NCI-H2196 treated with DMSO at 0.1 percent for 48 hours (cell line): ENCODE measurements around the gene OR8K1.

Source experiments
- DNase-seq: peaks from one replicate; lab custom pipeline; 2025; ENCODE audit not compliant: unreplicated experiment; lab: John Stamatoyannopoulos, UW

OR8K1 gene

GRCh38 chr11:56345739-56346138 lies at the start of gene OR8K1:
Gene OR8K1 (plus strand): TSS chr11:56346039. CDS start chr11:56346039, 0 bp downstream.
- no peak for DNase-seq

DNA sequence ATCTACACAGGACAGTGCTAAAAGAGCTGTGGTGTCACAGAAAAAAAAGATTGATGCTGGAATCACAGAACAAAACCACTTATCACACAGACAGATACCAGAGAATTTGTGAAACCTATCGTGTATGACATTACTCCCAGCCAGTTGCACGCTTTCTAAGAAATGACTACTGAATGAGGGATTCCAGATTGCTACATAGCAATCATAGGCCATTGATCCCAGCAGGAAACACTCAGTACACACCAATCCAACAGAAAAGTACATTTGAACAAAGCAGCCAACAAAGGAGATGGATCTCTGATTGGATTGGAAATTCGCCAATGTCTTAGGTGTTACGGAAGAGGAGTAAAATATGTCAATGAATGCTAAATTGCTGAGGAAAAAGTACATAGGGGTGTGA lies 48.9 kb upstream of the OR8K1 start:
- DNase-seq: no peak

- no peak for DNase-seq
These were observed 38.0 kb upstream of the OR8K1 start for GRCh38 chr11:56307836-56308235.

GRCh38 chr11:56314844-56315243 lies 31.0 kb upstream of the OR8K1 start, which contains the start of gene OR8K3:
Gene OR8K3 (plus strand): TSS chr11:56315144. CDS start chr11:56318307, 3,163 bp downstream.
- DNase-seq: no peak

DNA sequence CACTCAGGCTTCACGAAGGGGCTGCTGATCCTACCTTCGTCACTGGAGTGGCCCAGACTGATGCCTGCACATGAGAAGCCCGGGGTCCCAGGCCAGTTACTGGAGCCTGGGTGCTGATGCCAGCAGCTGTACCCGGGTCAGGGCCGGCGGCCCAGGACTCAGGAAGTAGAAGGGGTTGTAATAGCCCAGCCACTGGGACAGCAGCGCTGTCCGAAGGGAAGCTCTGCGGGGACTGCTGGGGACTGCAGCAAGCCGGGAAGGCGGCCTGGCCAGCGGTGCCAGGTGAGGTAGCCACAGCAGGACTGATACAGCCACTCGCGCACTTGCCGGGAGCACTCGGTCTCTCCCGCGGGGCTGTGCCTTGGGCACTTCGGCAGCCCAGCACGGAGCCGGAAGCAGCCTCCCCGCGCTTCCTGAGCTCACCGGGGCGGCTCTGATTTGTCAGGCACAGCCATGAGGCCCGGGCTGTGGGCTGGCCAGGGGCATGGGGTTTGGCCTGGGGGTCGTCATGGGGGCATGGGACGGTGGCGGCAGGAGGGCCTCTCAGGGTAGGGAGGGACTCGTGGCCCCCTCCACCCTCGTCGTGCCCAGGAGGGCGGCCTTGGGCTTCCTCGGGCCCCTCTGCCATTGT lies 13.9 kb upstream of the OR8K1 start:
- DNase-seq: no peak

GRCh38 chr11:56333156-56333555 lies 12.7 kb upstream of the OR8K1 start:
- no peak for DNase-seq

DNA sequence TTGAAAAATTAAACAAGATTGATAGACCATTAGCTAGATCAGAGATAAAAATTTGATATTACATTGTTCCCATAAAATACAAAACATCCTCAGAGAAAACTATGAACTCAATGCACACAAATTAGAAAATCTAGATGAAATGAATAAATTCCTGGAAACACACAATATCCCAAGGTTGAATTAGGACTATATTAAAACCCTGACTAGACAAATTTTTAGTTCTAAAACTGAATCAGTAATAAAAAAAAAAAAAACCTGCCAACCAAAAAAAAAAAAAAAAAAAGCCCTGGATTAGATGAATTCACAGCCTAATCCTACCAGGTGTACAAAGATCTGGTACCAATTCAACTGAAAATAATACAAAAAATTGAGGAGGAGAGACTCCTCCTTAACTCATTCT lies 5.5 kb upstream of the OR8K1 start:
- DNase-seq: no peak

- DNase-seq: no peak
These were observed 8.2 kb downstream of the OR8K1 start, which contains the start of gene OR8J1 for GRCh38 chr11:56353991-56354390. Gene OR8J1 (plus strand): TSS chr11:56354291. CDS start chr11:56360247, 5,956 bp downstream.

DNA sequence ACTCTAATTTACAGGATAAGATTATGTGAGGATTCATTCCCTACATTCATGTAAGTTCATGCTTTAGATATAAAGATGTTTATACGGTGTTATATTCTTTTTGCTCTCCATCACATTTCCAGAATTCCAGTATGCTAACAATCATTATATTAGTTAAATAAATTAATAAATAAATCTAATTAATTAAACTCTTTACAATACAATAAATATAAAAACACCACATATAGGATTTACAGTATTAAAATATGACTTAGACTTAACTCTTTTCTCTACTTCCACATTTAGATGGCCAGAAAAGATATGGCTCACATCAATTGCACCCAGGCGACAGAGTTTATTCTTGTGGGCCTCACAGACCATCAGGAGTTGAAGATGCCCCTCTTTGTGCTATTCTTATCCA lies 29.5 kb downstream of the OR8K1 start, which contains the start of gene OR8U1:
Gene OR8U1 (plus strand): TSS at position 301 of the 400 bp plus-strand sequence. CDS start 0 bp downstream, at position 301.
- DNase-seq: no peak

- no peak for DNase-seq
These were observed 34.3 kb downstream of the OR8K1 start for GRCh38 chr11:56380120-56380519.

DNA sequence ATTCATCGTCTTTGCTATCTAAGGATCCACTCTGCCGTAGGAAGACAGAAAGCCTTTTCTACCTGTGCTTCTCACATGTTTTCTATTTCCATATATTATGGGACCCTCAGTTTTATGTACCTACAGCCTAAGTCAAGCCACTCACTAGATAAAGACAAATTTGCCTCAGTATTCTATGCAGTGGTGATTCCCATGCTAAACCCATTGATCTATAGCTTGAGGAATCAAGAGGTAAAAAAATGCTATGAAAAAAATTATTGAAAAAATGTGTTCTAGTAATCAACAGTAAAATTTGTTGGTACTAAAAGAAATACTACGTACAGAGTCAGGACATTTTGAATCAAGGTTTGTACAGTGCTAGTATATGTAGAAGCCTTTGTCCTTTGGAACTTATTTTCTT lies 48.5 kb downstream of the OR8K1 start:
- DNase-seq: no peak

GRCh38 chr11:56396047-56396446 lies 50.2 kb downstream of the OR8K1 start:
- no peak for DNase-seq
